HepG2 (cell line): ENCODE data around the gene COG4. TPM values are rescaled to one million over a fixed set of nuclear protein-coding genes. Genes with fewer than 3 reads are reported as not detected.

Experiments
- ATAC-seq: fragments of 200-7000 bp; cut with Tn5 transposase; 3 replicates; pipeline ENCODE4 v1.9.1; 2020; ENCODE audit warnings: mild to moderate bottlenecking, moderate library complexity
- BruUV-seq: library from RNA; stranded (reverse); fragments of 400-500 nt; replicated peaks from 2 replicates; lab custom pipeline; 2021; lab: Mats Ljungman, UMichigan
- CTCF ChIA-PET: fragments of 300-600 bp; formaldehyde crosslinking; extraction: SDS; loops from one replicate; lab custom pipeline; 2021; ENCODE audit warnings: low total read pairs, inconsistent platforms, low intra/inter-chr PET ratio; lab: Yijun Ruan, JAX
- POLR2A ChIA-PET: fragments of 350-600 bp; sonication (Branson Sonifier 250); formaldehyde crosslinking; loops from one replicate; lab custom pipeline; 2020; ENCODE audit warnings: antibody characterized with exemption, inconsistent platforms; lab: Yijun Ruan, JAX
- DNase-seq: peaks from one replicate; pipeline ENCODE4 v3.0.0-alpha.2; 2015; ENCODE audit warnings: low spot score
- FAIRE-seq: peaks from 3 replicates; lab custom pipeline; 2011; peaks lifted over from hg19 to GRCh38; lab: Jason Lieb, UNC
- H2AFZ ChIP-seq: one replicate; pipeline ENCODE4 v1.6.1; 2011; ENCODE audit warnings: low read length, inconsistent platforms
- H3K27ac ChIP-seq: fragments of 300-600 bp; 3 replicates; pipeline ENCODE4 v1.8.0; 2011; ENCODE audit warnings: mixed run types, mild to moderate bottlenecking, mixed read lengths, low read length, inconsistent platforms; ENCODE audit not compliant: insufficient read depth; ENCODE audit errors: extremely low read length
- H3K27me3 ChIP-seq, 2 experiments: fragments of 200-600 bp in 1 of 2; 2 replicates in 1 of 2; 3 replicates in 1 of 2; pipeline versions ENCODE4 v1.6.0 to v1.8.0; 2011; ENCODE audit warnings: low read length in 2 of 2, mild to moderate bottlenecking in 2 of 2, moderate library complexity in 2 of 2, inconsistent platforms in 1 of 2; ENCODE audit not compliant: insufficient read depth in 2 of 2, control insufficient read depth in 1 of 2
- H3K36me3 ChIP-seq, 2 experiments: fragments of 200-600 bp in 1 of 2; replicated peaks in 1 of 2; 2 replicates in 1 of 2; 3 replicates in 1 of 2; pipeline versions ENCODE4 v1.5.1 to v1.8.0; 2011; ENCODE audit warnings: low read length in 2 of 2, inconsistent platforms in 1 of 2; ENCODE audit not compliant: insufficient read depth in 2 of 2, control insufficient read depth in 1 of 2
- H3K4me1 ChIP-seq: 2 replicates; pipeline ENCODE4 v1.5.1; 2012; ENCODE audit warnings: low read length, inconsistent platforms; ENCODE audit not compliant: insufficient read depth
- H3K4me2 ChIP-seq: 2 replicates; pipeline ENCODE4 v1.6.0; 2011; ENCODE audit warnings: low read depth, low read length, inconsistent platforms
- H3K4me3 ChIP-seq, 3 experiments: fragments of 200-600 bp in 1 of 3; sonication (generic), shearing (Covaris generic) in 1 of 3; replicated peaks in 1 of 3; 2 replicates each; pipeline ENCODE4 v1.5.1; 2011 to 2016; ENCODE audit warnings: low read length in 3 of 3, inconsistent platforms in 2 of 3, low read depth in 2 of 3, mild to moderate bottlenecking in 2 of 3, control low read depth in 1 of 3, mixed read lengths in 1 of 3; ENCODE audit not compliant: insufficient read depth in 1 of 3
- H3K79me2 ChIP-seq: one replicate; pipeline ENCODE4 v1.6.1; 2011; ENCODE audit warnings: low read length, inconsistent platforms; ENCODE audit not compliant: insufficient read depth
- H3K9ac ChIP-seq: 2 replicates; pipeline ENCODE4 v1.6.0; 2011; ENCODE audit warnings: mild to moderate bottlenecking, low read depth, low read length, inconsistent platforms; ENCODE audit not compliant: insufficient read depth
- H3K9me3 ChIP-seq: 2 replicates; pipeline ENCODE4 v1.5.1; 2012; ENCODE audit warnings: mild to moderate bottlenecking, low read length
- H4K20me1 ChIP-seq: 2 replicates; pipeline ENCODE4 v1.6.0; 2011; ENCODE audit warnings: inconsistent platforms, mild to moderate bottlenecking, low read length, moderate library complexity; ENCODE audit not compliant: insufficient read depth
- CTCF ChIP-seq: sonication (generic); formaldehyde crosslinking; IDR thresholded peaks from 2 replicates; pipeline ENCODE4 v1.5.0; 2020; ENCODE audit warnings: mild to moderate bottlenecking, missing genetic modification reagents, moderate library complexity
- ELF4 ChIP-seq: sonication (generic); formaldehyde crosslinking; IDR thresholded peaks from 2 replicates; pipeline ENCODE4 v1.5.0; 2020; ENCODE audit warnings: missing genetic modification reagents, mild to moderate bottlenecking, moderate library complexity, borderline replicate concordance
- FOSL1 ChIP-seq: sonication (generic); formaldehyde crosslinking; IDR thresholded peaks from 2 replicates; pipeline ENCODE4 v1.9.0; 2021; ENCODE audit warnings: missing genetic modification reagents, borderline replicate concordance
- FOXJ3 ChIP-seq: sonication (generic); formaldehyde crosslinking; IDR thresholded peaks from 2 replicates; pipeline ENCODE4 v1.4.0; 2020; ENCODE audit warnings: missing genetic modification reagents, mild to moderate bottlenecking, borderline replicate concordance
- GPN1 ChIP-seq: sonication (generic); formaldehyde crosslinking; IDR thresholded peaks from 2 replicates; pipeline ENCODE4 v1.5.1; 2020; ENCODE audit warnings: missing genetic modification reagents, borderline replicate concordance
- HMGA1 ChIP-seq: sonication (generic); formaldehyde crosslinking; conservative IDR thresholded peaks from 2 replicates; pipeline ENCODE4 v1.4.0; 2020; ENCODE audit warnings: missing genetic modification reagents
- KDM4B ChIP-seq: sonication (generic); formaldehyde crosslinking; IDR thresholded peaks from 2 replicates; pipeline ENCODE4 v1.4.0; 2020; ENCODE audit warnings: missing genetic modification reagents
- MTA3 ChIP-seq: sonication (generic); formaldehyde crosslinking; IDR thresholded peaks from 2 replicates; pipeline ENCODE4 v1.4.0; 2020; ENCODE audit warnings: missing genetic modification reagents
- NFKBIZ ChIP-seq: IDR thresholded peaks from 2 replicates; pipeline ENCODE4 v1.6.1; 2018; ENCODE audit warnings: missing genetic modification reagents, missing compliant biosample characterization
- NFRKB ChIP-seq: fragments of 450-650 bp; IDR thresholded peaks from 2 replicates; pipeline ENCODE4 v1.6.1; 2017
- ZNF343 ChIP-seq: sonication (generic); formaldehyde crosslinking; IDR thresholded peaks from 2 replicates; pipeline ENCODE4 v1.4.0; 2020; ENCODE audit warnings: mild to moderate bottlenecking, missing genetic modification reagents
- ZNF367 ChIP-seq: sonication (generic); formaldehyde crosslinking; IDR thresholded peaks from 2 replicates; pipeline ENCODE4 v1.4.0; 2020; ENCODE audit warnings: missing genetic modification reagents, borderline replicate concordance
- ZNF563 ChIP-seq: sonication (generic); formaldehyde crosslinking; IDR thresholded peaks from 2 replicates; pipeline ENCODE4 v1.8.0; 2022; ENCODE audit warnings: mild to moderate bottlenecking, moderate library complexity, missing genetic modification reagents
- WGBS: methylation state at CpG from one replicate; pipeline ENCODE4 v1.1.6; 2017; ENCODE audit warnings: low lambda C conversion rate; 5-methylcytosine and 5-hydroxymethylcytosine counted together
- in situ Hi-C: cut with HindIII; loops from 2 replicates; pipeline ENCODE4 v1.10.0; 2017; ENCODE audit warnings: low pct_unique_long_range_greater_than_20kb; ENCODE audit not compliant: extremely low pct_ligation_motif_present
- intact Hi-C: fragments of 100-400 bp; cut with micrococcal nuclease; formaldehyde crosslinking; loops from one replicate; pipeline ENCODE4 v1.10.0; 2022; ENCODE audit not compliant: unreplicated experiment
- polyA plus RNA-seq, 8 experiments: library from polyadenylated mRNA; depleted of rRNA in 3 of 8; stranded (reverse) in 7 of 8; unstranded in 1 of 8; fragments of >200 nt; fragmentation: Illumina TruSeq in 4 of 8; extraction: Trizol in 4 of 8; gene quantifications; 2 replicates each; pipeline versions ENCODE4 v1.2.1 to v1.2.3, GENCODE V29; 2011 to 2016; ENCODE audit warnings: low read depth in 4 of 8, missing spikeins in 1 of 8, mixed read lengths in 1 of 8; ENCODE audit not compliant: insufficient read depth in 1 of 8
- total RNA-seq, 5 experiments: library from RNA; depleted of rRNA; stranded (reverse); fragments of >200 nt; fragmentation: Illumina TruSeq; extraction: Trizol; gene quantifications; 2 replicates each; pipeline ENCODE4 v1.2.3, GENCODE V29; 2016; ENCODE audit warnings: low read depth in 1 of 5
- TF ChIP-seq, protein P1 (sequence below): sonication (generic); formaldehyde crosslinking; IDR thresholded peaks from 2 replicates; pipeline ENCODE4 v1.4.0; 2020; ENCODE audit warnings: missing genetic modification reagents, borderline replicate concordance
- TF ChIP-seq, protein P2 (sequence below): sonication (generic); formaldehyde crosslinking; IDR thresholded peaks from 2 replicates; pipeline ENCODE4 v1.4.0; 2020; ENCODE audit warnings: mild to moderate bottlenecking, low read depth, missing genetic modification reagents

Gene COG4
- total and polyA plus RNA-seq, 2 of the 13 experiments (the other 11 are each of a cell fraction or from before 2014, with no cell fraction given): 51.1 to 73.8 TPM

GRCh38 chr16:70494777-70495176, 28.6 kb downstream of the COG4 start (continued):
- TF ChIP-seq CTCF: no peak
- TF ChIP-seq MTA3: no peak
- TF ChIP-seq ELF4 (CRISPR knock-in tag): no peak
- no peak for TF ChIP-seq ZNF343 (CRISPR knock-in tag)

DNA sequence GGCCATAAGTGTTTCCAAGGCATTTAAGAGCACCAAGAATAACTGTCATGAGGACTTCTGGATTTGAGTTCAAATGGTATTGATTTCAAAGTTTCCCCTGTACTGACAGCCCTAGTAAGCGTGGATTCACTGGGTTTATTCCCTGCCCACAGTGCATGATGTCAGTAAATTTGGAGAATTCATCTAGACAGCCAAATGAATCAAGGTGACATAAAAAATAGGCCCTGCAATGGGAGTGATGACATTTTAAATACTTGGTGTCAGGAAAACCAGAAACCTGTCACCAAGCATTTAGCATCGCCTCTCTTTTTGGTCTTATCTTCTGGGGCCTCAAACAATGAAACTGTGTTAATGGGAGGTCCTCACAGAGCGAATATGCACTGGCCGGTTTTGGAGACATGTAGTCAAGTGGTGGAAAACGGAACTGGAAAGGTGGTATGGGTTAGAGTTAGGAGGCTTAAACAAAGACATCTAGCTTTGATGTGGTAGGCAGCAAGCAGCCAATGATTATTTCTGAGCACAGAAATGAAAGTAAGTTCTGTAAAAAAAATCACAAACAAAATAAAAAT, 29.1 kb downstream of the COG4 start:
- FAIRE-seq: no peak
- Histone ChIP-seq H3K27ac (no peak overlapping the region), H3K9ac (no peak overlapping the region), H3K27me3 (no peaks in the 10 kb centered on the region), H3K4me3 (no peak overlapping the region), H3K4me1 (no peaks in the 10 kb centered on the region), H3K36me3 (peaks cover 23 to 70% of the 10 kb centered on the region in 2 experiments), H2AFZ (no peak overlapping the region), H3K4me2 (no peak overlapping the region), H3K9me3 (no peaks in the 10 kb centered on the region), H3K79me2 (no peaks in the 10 kb centered on the region), H4K20me1 (no peaks in the 10 kb centered on the region)
- ATAC-seq: no peak
- POLR2A ChIA-PET: no interaction called here
- WGBS: 90% methylated on average over 5 of the region's 5 CpGs
- TF ChIP-seq KDM4B: no peak
- TF ChIP-seq FOSL1 (CRISPR knock-in tag): no peak
- no peak for TF ChIP-seq NFRKB
- no peak for TF ChIP-seq FOXJ3
- TF ChIP-seq, protein P1, sequence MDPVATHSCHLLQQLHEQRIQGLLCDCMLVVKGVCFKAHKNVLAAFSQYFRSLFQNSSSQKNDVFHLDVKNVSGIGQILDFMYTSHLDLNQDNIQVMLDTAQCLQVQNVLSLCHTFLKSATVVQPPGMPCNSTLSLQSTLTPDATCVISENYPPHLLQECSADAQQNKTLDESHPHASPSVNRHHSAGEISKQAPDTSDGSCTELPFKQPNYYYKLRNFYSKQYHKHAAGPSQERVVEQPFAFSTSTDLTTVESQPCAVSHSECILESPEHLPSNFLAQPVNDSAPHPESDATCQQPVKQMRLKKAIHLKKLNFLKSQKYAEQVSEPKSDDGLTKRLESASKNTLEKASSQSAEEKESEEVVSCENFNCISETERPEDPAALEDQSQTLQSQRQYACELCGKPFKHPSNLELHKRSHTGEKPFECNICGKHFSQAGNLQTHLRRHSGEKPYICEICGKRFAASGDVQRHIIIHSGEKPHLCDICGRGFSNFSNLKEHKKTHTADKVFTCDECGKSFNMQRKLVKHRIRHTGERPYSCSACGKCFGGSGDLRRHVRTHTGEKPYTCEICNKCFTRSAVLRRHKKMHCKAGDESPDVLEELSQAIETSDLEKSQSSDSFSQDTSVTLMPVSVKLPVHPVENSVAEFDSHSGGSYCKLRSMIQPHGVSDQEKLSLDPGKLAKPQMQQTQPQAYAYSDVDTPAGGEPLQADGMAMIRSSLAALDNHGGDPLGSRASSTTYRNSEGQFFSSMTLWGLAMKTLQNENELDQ (CRISPR knock-in tag): no peak
- TF ChIP-seq ZNF563 (CRISPR knock-in tag): no peak
- no peak for TF ChIP-seq NFKBIZ
- no peak for TF ChIP-seq HMGA1 (CRISPR knock-in tag)
- TF ChIP-seq ZNF367 (CRISPR knock-in tag): no peak
- TF ChIP-seq, protein P2, sequence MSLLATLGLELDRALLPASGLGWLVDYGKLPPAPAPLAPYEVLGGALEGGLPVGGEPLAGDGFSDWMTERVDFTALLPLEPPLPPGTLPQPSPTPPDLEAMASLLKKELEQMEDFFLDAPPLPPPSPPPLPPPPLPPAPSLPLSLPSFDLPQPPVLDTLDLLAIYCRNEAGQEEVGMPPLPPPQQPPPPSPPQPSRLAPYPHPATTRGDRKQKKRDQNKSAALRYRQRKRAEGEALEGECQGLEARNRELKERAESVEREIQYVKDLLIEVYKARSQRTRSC (CRISPR knock-in tag): no peak
- no peak for TF ChIP-seq GPN1 (CRISPR knock-in tag)
- BruUV-seq: no TSS peak
- in situ Hi-C loops (no loop called here), intact Hi-C loops (no loop called here)
- DNase-seq: no peak
- CTCF ChIA-PET: no interaction called here
